Measurements from ENCODE around the gene ARPP19. TPM values are rescaled to one million over a fixed set of nuclear protein-coding genes. Genes with fewer than 3 reads are reported as not detected.

Gene ARPP19
- total and polyA plus RNA-seq, 2 of the 4 experiments (the other 2 are of a cell fraction), result 33.4 to 65.2 TPM

DNA sequence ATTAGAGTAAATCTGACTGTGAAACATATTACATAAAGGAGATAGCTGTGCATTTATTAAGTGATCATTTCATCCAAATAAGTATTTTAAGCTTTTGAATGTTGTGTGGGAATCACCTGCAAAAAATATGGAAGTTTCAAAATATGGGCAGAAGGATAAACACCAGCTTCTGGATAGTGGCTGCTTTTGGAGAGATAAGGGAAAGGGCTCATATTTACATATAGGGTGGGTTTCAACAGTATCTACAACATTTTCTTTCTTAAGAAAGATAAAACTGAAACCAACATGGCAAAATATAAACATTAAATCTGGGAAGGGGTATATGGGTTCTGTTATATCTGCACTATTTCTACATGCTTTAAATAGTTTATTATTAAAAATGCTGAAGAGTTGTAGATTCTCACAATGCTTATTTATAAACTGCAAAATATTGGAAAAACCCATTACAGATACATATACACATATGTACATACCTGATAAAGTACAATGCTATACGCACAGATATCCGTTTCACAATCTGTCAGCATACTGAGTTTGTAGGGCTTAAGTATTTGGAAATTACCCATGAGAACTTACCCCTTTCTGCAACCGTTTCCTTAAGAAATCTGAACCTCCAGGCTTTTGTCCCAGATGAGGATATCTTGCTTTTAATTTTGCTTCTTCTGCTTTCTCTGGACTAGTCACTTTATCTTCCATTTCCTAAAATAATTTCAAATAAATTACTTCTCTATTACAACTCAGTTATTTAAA is 12.1 kb downstream of the ARPP19 start:
- ChIA-PET CTCF (interaction anchor here (0.7 to 1.8 kb wide), 3 partner anchors 23 to 300 kb away, joined by 3 to 4 read pairs (median 3); no protein-coding TSS in a partner anchor), POLR2A (ENCODE audit: unreplicated experiment) (no interaction called here)
- Histone ChIP-seq H2BK5ac (ENCODE audit: low read depth, low read length, poor library complexity, severe bottlenecking) (peak overlapping the region; percentile 69), H2AK5ac (ENCODE audit: low read depth, low read length) (no peak overlapping the region), H2AK9ac (replicated peaks; ENCODE audit: low read depth, low read length, poor library complexity) (no peak overlapping the region), H3K4me1 (ENCODE audit: control insufficient read depth, insufficient read depth, low read length) (peaks cover 17% of the 10 kb centered on the region), H3K27me3 (ENCODE audit: control insufficient read depth, insufficient read depth, low read length) (no peaks in the 10 kb centered on the region), H3K18ac (ENCODE audit: low read depth, low read length) (no peak overlapping the region), H3K79me1 (ENCODE audit: low read depth in 1 of 2, low read length in 2 of 2) (peaks cover 13 to 53% of the 10 kb centered on the region in 2 experiments), H3K9ac (ENCODE audit: low read depth, low read length) (no peak overlapping the region), H3K4ac (ENCODE audit: low read depth, low read length) (no peak overlapping the region), H4K91ac (ENCODE audit: insufficient read depth, low read depth, low read length) (no peak overlapping the region), H4K20me1 (ENCODE audit: insufficient read depth, low read length) (peaks cover 31% of the 10 kb centered on the region), H3K4me2 (ENCODE audit: low read depth, low read length) (no peak overlapping the region), H2BK120ac (ENCODE audit: low read depth, low read length) (no peak overlapping the region), H2BK15ac (ENCODE audit: low read depth, low read length) (no peak overlapping the region), H2AFZ (replicated peaks; ENCODE audit: low read length, poor library complexity) (no peak overlapping the region), H3K56ac (ENCODE audit: extremely low read depth, insufficient read depth, low read length) (no peak overlapping the region), H3K4me3 (ENCODE audit: insufficient read depth, low read depth, low read length) (no peak overlapping the region), H3K9me3 (ENCODE audit: control insufficient read depth, insufficient read depth, low read length) (no peaks in the 10 kb centered on the region), H4K8ac (ENCODE audit: low read depth in 2 of 2, low read length in 2 of 2) (no peak overlapping the region), H3K36me3 (ENCODE audit: control insufficient read depth, insufficient read depth, low read length) (peaks cover 5% of the 10 kb centered on the region), H3K9me1 (ENCODE audit: insufficient read depth, low read length) (peaks cover 13% of the 10 kb centered on the region), H3K14ac (replicated peaks; ENCODE audit: low read depth, low read length) (no peak overlapping the region), H2BK20ac (ENCODE audit: low read depth, low read length) (no peak overlapping the region), H4K5ac (ENCODE audit: low read depth, low read length) (no peak overlapping the region), H3K23ac (ENCODE audit: low read depth, low read length) (no peak overlapping the region), H3K27ac (ENCODE audit: insufficient read depth, low read length) (no peak overlapping the region)
- intact Hi-C loops (cut with micrococcal nuclease) (no loop called here), in situ Hi-C loops (cut with MboI; ENCODE audit: low sequenced_read_pairs) (no loop called here), dilution Hi-C loops (cut with HindIII; ENCODE audit: low sequenced_read_pairs, unreplicated experiment) (no loop called here)
- ATAC-seq (ENCODE audit: low read depth) (no peak), DNase-seq (no peak)
- no TSS peak for BruUV-seq (replicated peaks)
- no peak for TF ChIP-seq POLR2A (IDR thresholded peaks at IDR 0.05; ENCODE audit: low read depth, low read length)
- TF ChIP-seq, protein P1, sequence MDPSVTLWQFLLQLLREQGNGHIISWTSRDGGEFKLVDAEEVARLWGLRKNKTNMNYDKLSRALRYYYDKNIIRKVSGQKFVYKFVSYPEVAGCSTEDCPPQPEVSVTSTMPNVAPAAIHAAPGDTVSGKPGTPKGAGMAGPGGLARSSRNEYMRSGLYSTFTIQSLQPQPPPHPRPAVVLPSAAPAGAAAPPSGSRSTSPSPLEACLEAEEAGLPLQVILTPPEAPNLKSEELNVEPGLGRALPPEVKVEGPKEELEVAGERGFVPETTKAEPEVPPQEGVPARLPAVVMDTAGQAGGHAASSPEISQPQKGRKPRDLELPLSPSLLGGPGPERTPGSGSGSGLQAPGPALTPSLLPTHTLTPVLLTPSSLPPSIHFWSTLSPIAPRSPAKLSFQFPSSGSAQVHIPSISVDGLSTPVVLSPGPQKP (IDR thresholded peaks at IDR 0.05; ENCODE audit: borderline replicate concordance, low read depth, low read length), result no peak
- TF ChIP-seq BHLHE40 (IDR thresholded peaks at IDR 0.05; ENCODE audit: low read depth, low read length), result no peak
- TF ChIP-seq, protein P2, sequence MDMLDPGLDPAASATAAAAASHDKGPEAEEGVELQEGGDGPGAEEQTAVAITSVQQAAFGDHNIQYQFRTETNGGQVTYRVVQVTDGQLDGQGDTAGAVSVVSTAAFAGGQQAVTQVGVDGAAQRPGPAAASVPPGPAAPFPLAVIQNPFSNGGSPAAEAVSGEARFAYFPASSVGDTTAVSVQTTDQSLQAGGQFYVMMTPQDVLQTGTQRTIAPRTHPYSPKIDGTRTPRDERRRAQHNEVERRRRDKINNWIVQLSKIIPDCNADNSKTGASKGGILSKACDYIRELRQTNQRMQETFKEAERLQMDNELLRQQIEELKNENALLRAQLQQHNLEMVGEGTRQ (IDR thresholded peaks at IDR 0.05; ENCODE audit: low read depth, low read length), result no peak
- no peak for TF ChIP-seq FOS (IDR thresholded peaks at IDR 0.05; ENCODE audit: low read depth, low read length)
- TF ChIP-seq SMC3 (IDR thresholded peaks at IDR 0.05; ENCODE audit: low read depth, low read length), result no peak
- no peak for TF ChIP-seq CEBPB (IDR thresholded peaks at IDR 0.05; ENCODE audit: low read depth, low read length)
- no peak for TF ChIP-seq NFE2L2 (IDR thresholded peaks at IDR 0.05; ENCODE audit: low read depth, low read length)
- TF ChIP-seq MXI1 (IDR thresholded peaks at IDR 0.05; ENCODE audit: borderline replicate concordance, low read depth, low read length), result no peak
- TF ChIP-seq RCOR1 (IDR thresholded peaks at IDR 0.05; ENCODE audit: insufficient replicate concordance, low read length), result no peak
- TF ChIP-seq RFX5 (IDR thresholded peaks at IDR 0.05; ENCODE audit: low read depth, low read length), result no peak
- TF ChIP-seq, protein P3, sequence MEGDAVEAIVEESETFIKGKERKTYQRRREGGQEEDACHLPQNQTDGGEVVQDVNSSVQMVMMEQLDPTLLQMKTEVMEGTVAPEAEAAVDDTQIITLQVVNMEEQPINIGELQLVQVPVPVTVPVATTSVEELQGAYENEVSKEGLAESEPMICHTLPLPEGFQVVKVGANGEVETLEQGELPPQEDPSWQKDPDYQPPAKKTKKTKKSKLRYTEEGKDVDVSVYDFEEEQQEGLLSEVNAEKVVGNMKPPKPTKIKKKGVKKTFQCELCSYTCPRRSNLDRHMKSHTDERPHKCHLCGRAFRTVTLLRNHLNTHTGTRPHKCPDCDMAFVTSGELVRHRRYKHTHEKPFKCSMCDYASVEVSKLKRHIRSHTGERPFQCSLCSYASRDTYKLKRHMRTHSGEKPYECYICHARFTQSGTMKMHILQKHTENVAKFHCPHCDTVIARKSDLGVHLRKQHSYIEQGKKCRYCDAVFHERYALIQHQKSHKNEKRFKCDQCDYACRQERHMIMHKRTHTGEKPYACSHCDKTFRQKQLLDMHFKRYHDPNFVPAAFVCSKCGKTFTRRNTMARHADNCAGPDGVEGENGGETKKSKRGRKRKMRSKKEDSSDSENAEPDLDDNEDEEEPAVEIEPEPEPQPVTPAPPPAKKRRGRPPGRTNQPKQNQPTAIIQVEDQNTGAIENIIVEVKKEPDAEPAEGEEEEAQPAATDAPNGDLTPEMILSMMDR (conservative IDR thresholded peaks at IDR 0.05; ENCODE audit: low read depth, low read length), result no peak
- WGBS, 2 experiments (ENCODE audit: extremely low coverage in 2 of 2, insufficient read length in 1 of 2), result no CpG with 5 or more reads among the region's 3 CpGs

Measured in IMR-90 (cell line).